Activated T-cell treated with anti-CD3 and anti-CD28 coated beads, Interleukin-2, amount 50 U/mL, for 24 hours (primary cell): Measurements from ENCODE around the gene B4GALNT1.
"Not testable (repeated sequence)": the region's sequence is repeated elsewhere in the genome, so short reads cannot be mapped to it uniquely, and the experiment has no call there.

ENCODE experiments used
- DNase-seq: peaks from one replicate; pipeline ENCODE4 v3.0.0-alpha.2; 2020
- H3K27ac Mint-ChIP-seq: 2 replicates; pipeline ENCODE4 v1.8.0; 2020; ENCODE audit warnings: mild to moderate bottlenecking, mixed read lengths
- H3K27me3 Mint-ChIP-seq: 2 replicates; pipeline ENCODE4 v1.8.0; 2020; ENCODE audit warnings: mixed read lengths
- H3K36me3 Mint-ChIP-seq: 2 replicates; pipeline ENCODE4 v1.8.0; 2020; ENCODE audit warnings: low read depth, mixed read lengths
- H3K4me1 Mint-ChIP-seq: 2 replicates; pipeline ENCODE4 v1.8.0; 2020; ENCODE audit warnings: low read depth, mixed read lengths
- H3K4me3 Mint-ChIP-seq: 2 replicates; pipeline ENCODE4 v1.8.0; 2020; ENCODE audit warnings: mild to moderate bottlenecking, moderate library complexity, mixed read lengths
- H3K9me3 Mint-ChIP-seq: 2 replicates; pipeline ENCODE4 v1.8.0; 2020; ENCODE audit warnings: mixed read lengths

B4GALNT1 gene

DNA sequence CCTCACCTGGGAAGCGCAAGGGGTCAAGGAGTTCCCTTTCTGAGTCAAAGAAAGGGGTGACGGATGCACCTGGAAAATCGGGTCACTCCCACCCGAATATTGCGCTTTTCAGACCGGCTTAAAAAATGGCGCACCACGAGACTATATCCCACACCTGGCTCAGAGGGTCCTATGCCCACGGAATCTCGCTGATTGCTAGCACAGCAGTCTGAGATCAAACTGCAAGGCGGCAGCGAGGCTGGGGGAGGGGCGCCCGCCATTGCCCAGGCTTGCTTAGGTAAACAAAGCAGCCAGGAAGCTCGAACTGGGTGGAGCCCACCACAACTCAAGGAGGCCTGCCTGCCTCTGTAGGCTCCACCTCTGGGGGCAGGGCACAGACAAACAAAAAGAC is 13.7 kb upstream of the B4GALNT1 start:
- not testable (repeated sequence) for H3K4me3 Mint-ChIP-seq, H3K27me3 Mint-ChIP-seq, H3K27ac Mint-ChIP-seq, DNase-seq, H3K4me1 Mint-ChIP-seq, H3K36me3 Mint-ChIP-seq, H3K9me3 Mint-ChIP-seq

DNA sequence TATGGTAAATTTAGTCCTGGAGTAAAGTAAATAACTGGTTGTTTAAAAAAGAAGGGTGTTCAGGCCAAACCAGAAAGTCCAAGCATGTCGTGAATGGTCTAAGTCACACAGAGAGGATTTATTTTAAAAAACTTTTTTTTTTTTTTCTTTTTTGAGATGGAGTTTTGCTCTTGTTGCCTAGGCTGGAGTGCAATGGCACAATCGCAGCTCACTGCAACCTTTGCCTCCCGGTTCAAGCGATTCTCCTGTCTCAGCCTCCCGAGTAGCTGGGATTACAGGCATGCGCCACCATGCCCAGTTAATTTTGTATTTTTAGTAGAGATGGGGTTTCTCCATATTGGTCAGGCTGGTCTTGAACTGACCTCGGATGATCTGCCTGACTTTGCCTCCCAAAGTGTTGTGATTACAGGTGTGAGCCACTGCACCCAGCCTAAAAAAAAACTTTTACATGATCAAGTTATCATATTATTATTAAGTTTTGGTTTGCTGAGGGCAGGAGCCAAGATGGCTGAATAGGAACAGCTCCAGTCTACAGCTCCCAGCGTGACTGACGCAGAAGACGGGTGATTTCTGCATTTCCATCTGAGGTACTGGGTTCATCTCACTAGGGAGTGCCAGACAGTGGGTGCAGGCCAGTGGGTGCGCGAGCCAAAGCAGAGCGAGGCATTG is 13.1 kb upstream of the B4GALNT1 start:
- not testable (repeated sequence) for H3K27ac Mint-ChIP-seq, H3K4me1 Mint-ChIP-seq, H3K9me3 Mint-ChIP-seq, DNase-seq, H3K27me3 Mint-ChIP-seq, H3K4me3 Mint-ChIP-seq, H3K36me3 Mint-ChIP-seq

DNA sequence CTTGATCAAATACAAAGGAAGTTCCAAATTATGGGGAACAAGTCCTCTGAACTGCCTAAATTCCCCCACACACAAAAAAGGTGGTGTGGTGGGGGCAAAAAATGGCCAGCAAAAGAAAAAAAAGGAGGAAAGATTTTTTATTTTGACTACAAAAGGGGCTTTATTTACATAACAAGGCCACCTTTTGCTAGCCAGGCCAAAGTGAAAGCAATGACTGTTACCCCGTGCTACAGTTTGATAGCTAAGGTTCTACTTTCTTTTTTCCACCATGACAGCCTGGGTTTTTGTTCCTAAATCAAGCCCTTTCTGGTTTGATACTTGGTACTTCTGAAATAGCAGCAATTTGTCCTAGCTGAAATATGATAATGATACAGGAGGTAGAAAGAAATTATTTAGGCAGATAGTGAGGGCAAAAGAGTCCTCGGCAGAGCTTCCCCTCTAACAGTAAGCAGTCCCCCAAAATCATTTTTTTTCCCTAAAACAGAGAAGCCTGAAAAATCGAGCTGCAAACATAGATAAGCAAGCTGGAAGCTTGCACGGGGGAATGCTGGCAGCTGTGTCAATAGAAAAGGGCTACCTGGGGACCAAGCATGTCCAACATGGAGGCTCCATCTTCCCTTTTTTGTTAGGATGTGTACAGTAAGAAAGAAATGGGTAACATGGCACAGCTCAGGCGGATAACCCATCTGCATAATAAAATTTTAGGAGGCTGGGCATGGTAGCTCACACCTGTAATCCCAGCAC is 8.9 kb upstream of the B4GALNT1 start:
- H3K9me3 Mint-ChIP-seq = peaks cover 5% of the 10 kb centered on the region
- no peak overlapping the region for H3K4me3 Mint-ChIP-seq
- H3K27me3 Mint-ChIP-seq = peaks cover 22% of the 10 kb centered on the region
- H3K27ac Mint-ChIP-seq = no peak overlapping the region
- peaks cover 2% of the 10 kb centered on the region for H3K36me3 Mint-ChIP-seq
- no peak for DNase-seq
- no peaks in the 10 kb centered on the region for H3K4me1 Mint-ChIP-seq

GRCh38 chr12:57640175-57641042 is 7.4 kb upstream of the B4GALNT1 start:
- H3K27ac Mint-ChIP-seq = no peak overlapping the region
- peaks cover 3% of the 10 kb centered on the region for H3K9me3 Mint-ChIP-seq
- DNase-seq = no peak
- peaks cover 24% of the 10 kb centered on the region for H3K27me3 Mint-ChIP-seq
- no peaks in the 10 kb centered on the region for H3K36me3 Mint-ChIP-seq
- H3K4me1 Mint-ChIP-seq = no peaks in the 10 kb centered on the region
- H3K4me3 Mint-ChIP-seq = no peak overlapping the region

DNA sequence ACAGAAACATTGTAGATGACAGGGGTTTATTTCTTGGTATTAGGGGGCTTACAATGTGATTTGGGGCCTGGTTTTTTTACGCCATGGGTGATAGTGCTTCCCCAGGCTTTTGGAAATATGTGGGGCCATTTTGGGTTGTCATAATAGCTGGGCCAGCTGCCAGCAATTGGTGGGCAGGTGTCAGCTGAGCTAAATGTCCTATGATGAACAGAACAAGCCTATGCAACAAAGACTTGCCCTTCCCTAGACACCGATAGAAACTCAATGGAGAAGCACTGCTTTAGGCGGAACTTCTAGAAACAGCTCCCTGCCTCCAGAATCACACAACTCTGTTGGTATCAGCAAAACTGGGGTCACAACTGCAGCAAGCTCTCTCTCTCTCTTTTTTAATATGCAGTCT is 5.1 kb upstream of the B4GALNT1 start:
- Mint-ChIP-seq H3K4me3 (no peak overlapping the region), H3K27me3 (peaks cover 38% of the 10 kb centered on the region), H3K27ac (no peak overlapping the region), H3K4me1 (peaks cover 5% of the 10 kb centered on the region), H3K36me3 (no peaks in the 10 kb centered on the region), H3K9me3 (no peaks in the 10 kb centered on the region)
- no peak for DNase-seq

- peaks cover 39% of the 10 kb centered on the region for H3K27me3 Mint-ChIP-seq
- no peaks in the 10 kb centered on the region for H3K36me3 Mint-ChIP-seq
- H3K4me3 Mint-ChIP-seq = no peak overlapping the region
- peaks cover 6% of the 10 kb centered on the region for H3K4me1 Mint-ChIP-seq
- DNase-seq = no peak
- H3K27ac Mint-ChIP-seq = no peak overlapping the region
- no peaks in the 10 kb centered on the region for H3K9me3 Mint-ChIP-seq
Measured at GRCh38 chr12:57637364-57637763, 4.4 kb upstream of the B4GALNT1 start.

DNA sequence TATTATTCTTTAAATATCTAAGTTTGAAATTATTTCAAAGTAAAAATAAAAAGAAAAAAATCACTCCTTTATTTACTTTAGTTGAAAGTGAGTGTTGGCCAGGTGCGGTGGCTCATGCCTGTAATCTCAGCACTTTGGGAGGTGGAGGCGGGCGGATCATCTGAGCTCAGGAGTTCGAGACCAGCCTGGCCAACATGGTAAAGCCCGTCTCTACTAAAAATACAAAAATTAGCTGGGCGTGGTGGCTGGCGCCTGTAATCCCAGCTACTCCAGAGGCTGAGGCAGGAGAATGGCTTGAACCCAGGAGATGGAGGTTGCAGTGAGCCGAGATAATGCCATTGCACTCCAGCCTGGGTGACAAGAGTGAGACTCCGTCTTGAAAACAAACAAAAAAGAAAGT is 3.7 kb upstream of the B4GALNT1 start:
- not testable (repeated sequence) for DNase-seq, H3K4me1 Mint-ChIP-seq, H3K36me3 Mint-ChIP-seq

DNA sequence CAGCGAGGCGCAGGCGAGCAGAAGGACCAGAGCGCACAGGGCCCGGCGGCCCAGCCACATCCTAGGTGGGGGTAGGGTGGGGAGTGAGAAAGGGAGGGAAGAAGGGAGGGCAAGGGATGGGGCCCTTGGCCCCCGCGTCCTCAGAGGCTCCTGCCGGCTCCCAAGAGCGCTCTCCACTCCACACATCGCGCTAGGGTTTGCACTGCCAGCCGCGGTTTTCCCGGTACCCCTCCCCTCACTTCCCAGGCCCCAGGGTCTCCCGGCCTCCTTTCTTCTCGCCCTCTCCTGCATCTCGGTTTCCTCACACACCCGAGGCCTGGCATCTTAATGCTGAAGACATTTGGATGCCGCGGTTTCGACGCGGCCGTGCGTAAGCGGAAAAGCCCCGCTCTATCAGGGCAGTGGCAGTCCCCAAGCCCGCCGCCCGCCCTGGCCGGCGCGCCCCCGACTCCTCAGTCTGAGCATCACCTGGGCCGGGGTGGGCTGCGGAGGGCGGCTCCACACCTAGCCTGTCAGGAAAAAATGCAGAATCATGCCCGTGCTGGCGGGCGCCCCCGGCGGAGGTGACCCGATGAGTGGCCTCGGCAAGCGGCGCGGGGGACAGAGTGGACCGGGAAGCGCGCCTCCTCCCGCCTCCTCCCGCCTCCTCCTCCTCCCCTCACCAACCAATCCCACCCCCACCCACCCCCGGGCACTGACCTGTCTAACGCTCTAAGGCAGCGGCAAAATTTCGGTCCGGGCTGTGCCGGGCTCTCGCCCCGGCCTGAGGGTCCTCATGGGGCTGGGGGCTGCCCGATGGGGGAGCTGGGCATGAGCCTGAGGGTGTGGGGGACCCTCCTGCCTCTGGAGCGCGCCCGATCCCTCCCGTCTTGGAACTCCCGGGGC is 686 bp downstream of the B4GALNT1 start:
- Mint-ChIP-seq H3K4me3 (peak overlapping the region; percentile 75), H3K9me3 (no peaks in the 10 kb centered on the region), H3K27me3 (peaks cover 66% of the 10 kb centered on the region), H3K36me3 (no peaks in the 10 kb centered on the region), H3K27ac (no peak overlapping the region), H3K4me1 (peaks cover 15% of the 10 kb centered on the region)
- peak; percentile 62 for DNase-seq

More for the DNA sequence above, 3.7 kb upstream of the B4GALNT1 start:
- H3K27me3 Mint-ChIP-seq = peaks cover 38% of the 10 kb centered on the region
- not testable (repeated sequence) for H3K27ac Mint-ChIP-seq, H3K4me3 Mint-ChIP-seq, H3K9me3 Mint-ChIP-seq

DNA sequence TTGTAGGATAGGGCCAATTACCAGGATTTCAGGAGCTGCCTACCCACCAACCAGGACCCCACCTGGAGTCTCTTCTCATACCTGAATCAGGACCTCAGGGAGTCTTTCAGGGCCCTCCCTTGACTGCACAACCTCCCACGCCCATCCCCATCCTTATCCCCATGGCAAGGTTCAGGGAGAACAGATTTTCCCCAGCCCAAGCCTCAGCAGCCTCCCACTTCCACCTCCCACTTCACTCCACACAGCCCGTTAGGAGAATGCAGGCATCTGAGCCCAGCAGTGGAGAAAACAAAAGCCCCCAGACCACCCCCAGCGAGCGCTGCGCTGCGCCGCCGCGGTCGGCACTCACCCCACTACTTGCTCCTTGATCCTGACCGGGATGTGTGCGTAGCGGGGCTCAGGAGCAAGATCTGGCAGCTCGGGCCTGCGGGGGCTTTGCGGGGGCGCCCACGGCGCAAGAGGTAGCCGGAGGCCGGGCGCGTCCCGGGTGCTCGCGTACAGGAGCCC is 1.4 kb downstream of the B4GALNT1 start:
- no peak for DNase-seq
- Mint-ChIP-seq H3K4me1 (peaks cover 20% of the 10 kb centered on the region), H3K27me3 (peaks cover 71% of the 10 kb centered on the region), H3K9me3 (no peaks in the 10 kb centered on the region), H3K4me3 (peak overlapping the region; percentile 35), H3K27ac (no peak overlapping the region), H3K36me3 (no peaks in the 10 kb centered on the region)

DNA sequence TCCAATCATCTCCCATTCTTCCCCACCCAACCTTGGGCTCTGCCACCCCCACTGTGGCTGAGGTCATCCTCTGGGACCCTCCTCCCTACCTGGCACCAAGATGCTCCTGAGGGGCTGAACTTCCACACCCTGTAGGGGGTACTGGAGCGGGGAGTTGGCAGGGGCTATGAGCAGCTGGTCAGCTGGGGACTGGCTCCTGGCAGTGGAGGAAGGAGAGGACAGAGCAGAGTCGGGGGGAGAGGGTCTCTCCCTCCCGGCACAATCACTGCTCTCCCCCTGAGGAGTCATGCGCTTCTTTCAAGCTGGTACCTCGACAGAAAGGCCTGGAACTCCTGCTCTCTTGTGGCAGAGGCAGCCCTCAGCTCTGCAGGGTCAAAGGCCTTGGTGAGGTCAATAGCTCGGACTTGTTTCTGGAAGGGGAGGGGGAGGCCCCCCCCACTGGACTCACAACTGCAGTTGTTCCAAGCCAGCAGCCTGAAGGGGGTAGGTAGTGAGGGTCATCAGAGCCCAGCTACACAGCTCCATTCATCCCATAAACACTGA is 2.0 kb downstream of the B4GALNT1 start:
- DNase-seq = no peak
- H3K27me3 Mint-ChIP-seq = peaks cover 78% of the 10 kb centered on the region
- no peak overlapping the region for H3K4me3 Mint-ChIP-seq
- H3K9me3 Mint-ChIP-seq = no peaks in the 10 kb centered on the region
- H3K27ac Mint-ChIP-seq = no peak overlapping the region
- H3K36me3 Mint-ChIP-seq = no peaks in the 10 kb centered on the region
- peaks cover 20% of the 10 kb centered on the region for H3K4me1 Mint-ChIP-seq

DNA sequence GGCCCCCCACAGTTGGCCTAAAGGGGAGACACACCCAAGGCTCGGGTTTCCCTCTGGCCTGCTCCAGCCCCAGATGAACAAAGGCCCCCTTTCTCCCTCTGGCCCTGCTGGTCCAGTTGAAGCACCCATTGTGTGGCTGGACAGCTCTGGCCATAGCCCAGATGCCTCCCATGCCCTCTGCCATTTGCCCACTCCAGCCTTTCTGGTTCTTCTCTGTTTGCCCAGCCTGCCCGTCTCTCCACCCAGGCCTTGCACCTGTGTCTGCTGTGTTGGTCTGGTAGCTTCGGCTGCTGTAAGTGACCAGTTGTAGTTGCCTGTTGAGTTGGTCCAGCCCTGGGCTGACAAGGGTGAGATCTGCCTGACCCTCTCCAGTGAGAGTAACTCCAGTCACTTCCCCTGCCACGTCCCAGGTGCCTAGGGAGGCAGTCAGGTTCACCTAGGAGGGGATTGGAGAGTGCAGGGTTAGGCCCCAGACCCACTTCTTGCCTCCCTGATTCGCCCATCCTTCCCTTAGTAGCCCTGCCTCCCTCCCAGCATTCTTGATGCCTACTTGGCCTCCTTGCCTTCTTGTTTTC is 3.0 kb downstream of the B4GALNT1 start:
- no peak for DNase-seq
- H3K27ac Mint-ChIP-seq = no peak overlapping the region
- no peaks in the 10 kb centered on the region for H3K9me3 Mint-ChIP-seq
- H3K27me3 Mint-ChIP-seq = peaks cover 85% of the 10 kb centered on the region
- H3K4me1 Mint-ChIP-seq = peaks cover 20% of the 10 kb centered on the region
- H3K36me3 Mint-ChIP-seq = no peaks in the 10 kb centered on the region
- no peak overlapping the region for H3K4me3 Mint-ChIP-seq

GRCh38 chr12:57628280-57629191 is 4.5 kb downstream of the B4GALNT1 start:
- H3K9me3 Mint-ChIP-seq = no peaks in the 10 kb centered on the region
- peaks cover 90% of the 10 kb centered on the region for H3K27me3 Mint-ChIP-seq
- peaks cover 19% of the 10 kb centered on the region for H3K4me1 Mint-ChIP-seq
- DNase-seq = no peak
- H3K4me3 Mint-ChIP-seq = no peak overlapping the region
- H3K27ac Mint-ChIP-seq = no peak overlapping the region
- H3K36me3 Mint-ChIP-seq = no peaks in the 10 kb centered on the region
